ENCODE measurements around the gene SNPH.

The SNPH gene

GRCh38 chr20:1274485-1275311 lies 8.6 kb downstream of the SNPH start:
- H4K20me1 ChIP-seq = no peaks in the 10 kb centered on the region
- peaks cover 10% of the 10 kb centered on the region for H3K4me1 ChIP-seq
- H3K36me3 ChIP-seq = no peaks in the 10 kb centered on the region
- no peak for TF ChIP-seq Cebpa-rat (IDR thresholded peaks at IDR 0.05)
- no peak overlapping the region for H3K4me2 ChIP-seq
- H3K4me3 ChIP-seq = no peak overlapping the region
- H3K27ac ChIP-seq = no peak overlapping the region
- H3K9me3 ChIP-seq = no peaks in the 10 kb centered on the region
- H3K9ac ChIP-seq = no peak overlapping the region
- H3K27me3 ChIP-seq = no peaks in the 10 kb centered on the region

GRCh38 chr20:1275919-1276318 lies 9.8 kb downstream of the SNPH start:
- Histone ChIP-seq H3K27me3 (no peaks in the 10 kb centered on the region), H3K9me3 (no peaks in the 10 kb centered on the region), H3K9ac (no peak overlapping the region), H3K4me2 (no peak overlapping the region), H3K36me3 (no peaks in the 10 kb centered on the region), H3K4me3 (no peak overlapping the region), H3K4me1 (peaks cover 10% of the 10 kb centered on the region), H4K20me1 (no peaks in the 10 kb centered on the region), H3K27ac (no peak overlapping the region)
- TF ChIP-seq Cebpa-rat (IDR thresholded peaks at IDR 0.05) = no peak

GRCh38 chr20:1277529-1278322 lies 11.6 kb downstream of the SNPH start:
- Histone ChIP-seq H4K20me1 (no peaks in the 10 kb centered on the region), H3K4me2 (no peak overlapping the region), H3K9ac (no peak overlapping the region), H3K4me3 (no peak overlapping the region), H3K27ac (no peak overlapping the region), H3K4me1 (peaks cover 7% of the 10 kb centered on the region), H3K36me3 (no peaks in the 10 kb centered on the region), H3K9me3 (no peaks in the 10 kb centered on the region), H3K27me3 (no peaks in the 10 kb centered on the region)
- no peak for TF ChIP-seq Cebpa-rat (IDR thresholded peaks at IDR 0.05)

GRCh38 chr20:1278993-1279392 lies 12.9 kb downstream of the SNPH start:
- no peaks in the 10 kb centered on the region for H3K9me3 ChIP-seq
- H3K36me3 ChIP-seq = no peaks in the 10 kb centered on the region
- no peak overlapping the region for H3K27ac ChIP-seq
- H4K20me1 ChIP-seq = no peaks in the 10 kb centered on the region
- no peak for TF ChIP-seq Cebpa-rat (IDR thresholded peaks at IDR 0.05)
- H3K4me2 ChIP-seq = no peak overlapping the region
- H3K4me1 ChIP-seq = no peaks in the 10 kb centered on the region
- H3K4me3 ChIP-seq = no peak overlapping the region
- no peaks in the 10 kb centered on the region for H3K27me3 ChIP-seq
- no peak overlapping the region for H3K9ac ChIP-seq

- Histone ChIP-seq H3K4me2 (no peak overlapping the region), H3K36me3 (no peaks in the 10 kb centered on the region), H3K4me1 (no peaks in the 10 kb centered on the region), H3K27me3 (no peaks in the 10 kb centered on the region), H4K20me1 (no peaks in the 10 kb centered on the region), H3K9ac (no peak overlapping the region), H3K9me3 (no peaks in the 10 kb centered on the region), H3K27ac (no peak overlapping the region), H3K4me3 (no peak overlapping the region)
- TF ChIP-seq Cebpa-rat (IDR thresholded peaks at IDR 0.05) = no peak
Observed at GRCh38 chr20:1280195-1281102, 14.4 kb downstream of the SNPH start.

- no peaks in the 10 kb centered on the region for H4K20me1 ChIP-seq
- no peak overlapping the region for H3K4me3 ChIP-seq
- no peaks in the 10 kb centered on the region for H3K27me3 ChIP-seq
- peaks cover 4% of the 10 kb centered on the region for H3K4me1 ChIP-seq
- H3K9me3 ChIP-seq = no peaks in the 10 kb centered on the region
- H3K27ac ChIP-seq = no peak overlapping the region
- H3K4me2 ChIP-seq = no peak overlapping the region
- H3K9ac ChIP-seq = no peak overlapping the region
- no peak for TF ChIP-seq Cebpa-rat (IDR thresholded peaks at IDR 0.05)
- no peaks in the 10 kb centered on the region for H3K36me3 ChIP-seq
Observed at GRCh38 chr20:1281279-1282057, 15.4 kb downstream of the SNPH start.

GRCh38 chr20:1282966-1283365 lies 16.9 kb downstream of the SNPH start:
- Histone ChIP-seq H3K4me1 (peaks cover 7% of the 10 kb centered on the region), H3K9me3 (no peaks in the 10 kb centered on the region), H3K27me3 (no peaks in the 10 kb centered on the region), H3K36me3 (no peaks in the 10 kb centered on the region), H3K27ac (no peak overlapping the region), H3K9ac (no peak overlapping the region), H3K4me2 (no peak overlapping the region), H4K20me1 (no peaks in the 10 kb centered on the region), H3K4me3 (no peak overlapping the region)
- TF ChIP-seq Cebpa-rat (IDR thresholded peaks at IDR 0.05) = no peak

- Histone ChIP-seq H4K20me1 (no peaks in the 10 kb centered on the region), H3K9me3 (no peaks in the 10 kb centered on the region), H3K4me2 (no peak overlapping the region), H3K4me3 (no peak overlapping the region), H3K27ac (no peak overlapping the region), H3K36me3 (no peaks in the 10 kb centered on the region), H3K9ac (no peak overlapping the region), H3K27me3 (no peaks in the 10 kb centered on the region), H3K4me1 (peaks cover 7% of the 10 kb centered on the region)
- TF ChIP-seq Cebpa-rat (IDR thresholded peaks at IDR 0.05) = no peak
Observed at GRCh38 chr20:1283522-1284510, 17.7 kb downstream of the SNPH start.
